Activated gamma-delta T cell treated with Interleukin-2 at 50 U/mL for 16 hours (primary cell): Measurements from ENCODE around the gene CRTC3.
"Not testable (repeated sequence)": the region's sequence is repeated elsewhere in the genome, so short reads cannot be mapped to it uniquely, and the experiment has no call there.

Experiments
- DNase-seq: peaks from one replicate; pipeline ENCODE4 v3.0.0-alpha.2; 2020

CRTC3 gene

GRCh38 chr15:90683371-90683770 is 153.6 kb downstream of the CRTC3 start:
- DNase-seq: no peak

- no peak for DNase-seq
These were observed 154.2 kb downstream of the CRTC3 start for GRCh38 chr15:90683876-90684275.

GRCh38 chr15:90684281-90684680 is 154.6 kb downstream of the CRTC3 start:
- no peak for DNase-seq

GRCh38 chr15:90685591-90686434 is 156.1 kb downstream of the CRTC3 start:
- DNase-seq: no peak

- DNase-seq: peak; percentile 9
These were observed 156.9 kb downstream of the CRTC3 start for GRCh38 chr15:90686435-90687218.

- not testable (repeated sequence) for DNase-seq
These were observed 159.7 kb downstream of the CRTC3 start for GRCh38 chr15:90689326-90689961.

- no peak for DNase-seq
These were observed 160.9 kb downstream of the CRTC3 start for GRCh38 chr15:90690585-90690984.

- no peak for DNase-seq
These were observed 161.6 kb downstream of the CRTC3 start for GRCh38 chr15:90691369-90691768.

GRCh38 chr15:90691982-90692773 is 162.5 kb downstream of the CRTC3 start:
- no peak for DNase-seq
